K562 (cell line): Measurements from ENCODE around the gene REM1.

Experiments used
- CBFB ChIP-seq: sonication (generic); formaldehyde crosslinking; IDR thresholded peaks from 2 replicates; pipeline ENCODE4 v1.4.0; 2020; ENCODE audit warnings: mild to moderate bottlenecking, missing genetic modification reagents
- CC2D1A ChIP-seq: fragments of 450-650 bp; IDR thresholded peaks from 2 replicates; pipeline ENCODE4 v1.6.1; 2017; ENCODE audit warnings: mild to moderate bottlenecking
- CGGBP1 ChIP-seq: fragments of 250-450 bp; sonication (Bioruptor Pico); IDR thresholded peaks from 2 replicates; pipeline ENCODE4 v1.9.0; 2021; ENCODE audit warnings: mild to moderate bottlenecking
- GABPB2 ChIP-seq: fragments of 250-450 bp; sonication (Bioruptor Pico); conservative IDR thresholded peaks from 2 replicates; pipeline ENCODE4 v1.5.1; 2021; ENCODE audit warnings: mild to moderate bottlenecking
- RREB1 ChIP-seq: fragments of 250-450 bp; sonication (Bioruptor Pico); IDR thresholded peaks from 2 replicates; pipeline ENCODE4 v1.4.0; 2020
- SMC3 ChIP-seq: conservative IDR thresholded peaks from 2 replicates; pipeline ENCODE4 v1.6.1; 2011; ENCODE audit warnings: low read depth, low read length, improper control_type of control experiment; ENCODE audit not compliant: insufficient read depth
- SP1 ChIP-seq: sonication (generic); formaldehyde crosslinking; IDR thresholded peaks from 2 replicates; pipeline ENCODE4 v1.8.1; 2022; ENCODE audit warnings: mild to moderate bottlenecking, missing genetic modification reagents
- ZNF274 ChIP-seq: IDR thresholded peaks from 2 replicates; pipeline ENCODE4 v1.6.1; 2011; ENCODE audit warnings: low read depth, mild to moderate bottlenecking, low read length, moderate library complexity, borderline replicate concordance
- ZNF3 ChIP-seq: fragments of 250-450 bp; sonication (Bioruptor Pico); IDR thresholded peaks from 2 replicates; pipeline ENCODE4 v1.5.0; 2021; ENCODE audit warnings: mild to moderate bottlenecking, moderate library complexity

GRCh38 chr20:31505903-31506302 is 30.8 kb downstream of the REM1 start:
- TF ChIP-seq SMC3 (no peak), RREB1 (no peak), CBFB (CRISPR knock-in tag) (no peak), CGGBP1 (CRISPR knock-in tag) (no peak), CC2D1A (no peak), ZNF274 (no peak), SP1 (CRISPR knock-in tag) (no peak), ZNF3 (CRISPR knock-in tag) (no peak), GABPB2 (CRISPR knock-in tag) (no peak)
